ENCODE results near the gene IRF4. TPM values are rescaled to one million over a fixed set of nuclear protein-coding genes. Genes with fewer than 3 reads are reported as not detected.

IRF4 gene
- total and polyA plus RNA-seq, 2 donors (not counting 3 experiments of a cell fraction or from before 2014, with no cell fraction given): not detected

DNA sequence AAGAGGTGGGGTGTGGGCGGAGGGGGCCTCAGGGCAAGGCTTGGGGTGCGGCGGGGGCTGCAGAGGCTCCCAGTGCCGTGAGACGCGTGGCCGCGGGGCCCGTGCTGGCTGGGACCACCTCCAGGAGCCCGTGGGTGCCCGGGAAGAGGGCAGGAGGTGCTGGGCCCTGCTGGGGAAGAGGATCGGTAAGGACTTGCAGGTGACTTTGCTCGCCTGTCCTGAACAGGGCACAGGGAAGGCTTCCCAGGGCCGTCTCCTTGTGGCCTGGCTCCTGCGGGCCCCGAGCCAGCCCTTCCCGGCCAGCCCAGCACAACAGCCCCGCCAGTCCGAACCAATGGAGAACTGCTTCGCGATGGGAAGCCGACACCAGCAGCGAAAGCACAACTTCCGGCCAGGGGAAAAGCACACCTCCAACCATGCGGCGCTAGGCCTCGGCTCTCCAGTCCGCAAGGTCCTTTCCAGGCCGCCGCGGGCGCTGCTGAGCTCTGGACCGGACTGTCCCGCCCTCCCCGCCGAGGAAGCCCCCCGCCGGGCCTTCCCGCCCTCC, 32.3 kb downstream of the IRF4 start:
- no peak for DNase-seq (ENCODE audit: low read depth, low spot score)
- ChIA-PET POLR2A (no interaction called here), CTCF (no interaction called here)
- Histone ChIP-seq H3K4me2 (ENCODE audit: insufficient read depth, low read length) (no peak overlapping the region), H4K20me1 (replicated peaks; ENCODE audit: control insufficient read depth, extremely low read depth, insufficient read depth, low read length) (no peaks in the 10 kb centered on the region), H3K9me3 (replicated peaks; ENCODE audit: control insufficient read depth, insufficient read depth, low read length) (no peaks in the 10 kb centered on the region), H3K9me1 (replicated peaks; ENCODE audit: control insufficient read depth, extremely low read depth, insufficient read depth, low read length) (no peaks in the 10 kb centered on the region), H3K4me3 (replicated peaks in 1 of 3; ENCODE audit: insufficient read depth in 1 of 3, low read depth in 1 of 3, low read length in 3 of 3) (no peak overlapping the region), H3K27me3 (ENCODE audit: control insufficient read depth in 2 of 2, insufficient read depth in 2 of 2, low read length in 2 of 2) (no peaks in the 10 kb centered on the region), H2AFZ (ENCODE audit: low read depth, low read length) (no peak overlapping the region), H3K4me1 (ENCODE audit: control insufficient read depth, extremely low read depth, insufficient read depth, low read length) (no peaks in the 10 kb centered on the region), H3K79me2 (ENCODE audit: control insufficient read depth, insufficient read depth, low read length) (no peaks in the 10 kb centered on the region), H3K36me3 (ENCODE audit: control insufficient read depth in 2 of 2, extremely low read depth in 1 of 2, insufficient read depth in 2 of 2, low read length in 2 of 2) (no peaks in the 10 kb centered on the region), H3K9ac (replicated peaks; ENCODE audit: extremely low read depth, insufficient read depth, low read length) (no peak overlapping the region), H3K27ac (ENCODE audit: insufficient read depth, low read depth, low read length) (no peak overlapping the region)
- BruUV-seq (replicated peaks): no TSS peak
- no peak for FAIRE-seq
- TF ChIP-seq GATA2 (IDR thresholded peaks at IDR 0.05; ENCODE audit: insufficient read depth, insufficient read length, low read depth, low read length): no peak
- no peak for TF ChIP-seq MYC (IDR thresholded peaks at IDR 0.05; ENCODE audit: low read depth, low read length)
- no peak for TF ChIP-seq POLR2AphosphoS5 (IDR thresholded peaks at IDR 0.05; ENCODE audit: insufficient read depth, low read depth, low read length)
- TF ChIP-seq EZH2 (IDR thresholded peaks at IDR 0.05; ENCODE audit: borderline replicate concordance, low read depth, low read length, severe bottlenecking): no peak
- TF ChIP-seq JUN (IDR thresholded peaks at IDR 0.05; ENCODE audit: borderline replicate concordance, insufficient read depth, insufficient read length, low read depth): no peak
- TF ChIP-seq, protein P1, sequence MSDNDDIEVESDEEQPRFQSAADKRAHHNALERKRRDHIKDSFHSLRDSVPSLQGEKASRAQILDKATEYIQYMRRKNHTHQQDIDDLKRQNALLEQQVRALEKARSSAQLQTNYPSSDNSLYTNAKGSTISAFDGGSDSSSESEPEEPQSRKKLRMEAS (IDR thresholded peaks at IDR 0.05; ENCODE audit: insufficient read depth, insufficient read length): no peak
- TF ChIP-seq POLR2A (IDR thresholded peaks at IDR 0.05; ENCODE audit: low read depth, low read length): no peak
- TF ChIP-seq, protein P2, sequence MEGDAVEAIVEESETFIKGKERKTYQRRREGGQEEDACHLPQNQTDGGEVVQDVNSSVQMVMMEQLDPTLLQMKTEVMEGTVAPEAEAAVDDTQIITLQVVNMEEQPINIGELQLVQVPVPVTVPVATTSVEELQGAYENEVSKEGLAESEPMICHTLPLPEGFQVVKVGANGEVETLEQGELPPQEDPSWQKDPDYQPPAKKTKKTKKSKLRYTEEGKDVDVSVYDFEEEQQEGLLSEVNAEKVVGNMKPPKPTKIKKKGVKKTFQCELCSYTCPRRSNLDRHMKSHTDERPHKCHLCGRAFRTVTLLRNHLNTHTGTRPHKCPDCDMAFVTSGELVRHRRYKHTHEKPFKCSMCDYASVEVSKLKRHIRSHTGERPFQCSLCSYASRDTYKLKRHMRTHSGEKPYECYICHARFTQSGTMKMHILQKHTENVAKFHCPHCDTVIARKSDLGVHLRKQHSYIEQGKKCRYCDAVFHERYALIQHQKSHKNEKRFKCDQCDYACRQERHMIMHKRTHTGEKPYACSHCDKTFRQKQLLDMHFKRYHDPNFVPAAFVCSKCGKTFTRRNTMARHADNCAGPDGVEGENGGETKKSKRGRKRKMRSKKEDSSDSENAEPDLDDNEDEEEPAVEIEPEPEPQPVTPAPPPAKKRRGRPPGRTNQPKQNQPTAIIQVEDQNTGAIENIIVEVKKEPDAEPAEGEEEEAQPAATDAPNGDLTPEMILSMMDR (IDR thresholded peaks at IDR 0.05; ENCODE audit: extremely low read depth in 1 of 2, insufficient read depth in 1 of 2, low read depth in 1 of 2, low read length in 2 of 2): no peak
- no peak for TF ChIP-seq FOS (IDR thresholded peaks at IDR 0.05; ENCODE audit: borderline replicate concordance, insufficient read depth, low read length)
- intact Hi-C loops (cut with micrococcal nuclease) (no loop called here), dilution Hi-C loops (cut with MboI; ENCODE audit: extremely low pct_ligation_motif_present, low sequenced_read_pairs) (no loop called here)
